ENCODE data around the gene SLC9A8.

SLC9A8 gene

GRCh38 chr20:49818816-49819215 is 6.2 kb downstream of the SLC9A8 start:
- H3K4me1 Mint-ChIP-seq (ENCODE audit: low read depth) = peaks cover 66% of the 10 kb centered on the region
- no peak for DNase-seq
- no peak overlapping the region for H3K4me3 Mint-ChIP-seq
- no peaks in the 10 kb centered on the region for H3K27me3 Mint-ChIP-seq
- H3K27ac Mint-ChIP-seq = no peak overlapping the region
- peaks cover 90% of the 10 kb centered on the region for H3K36me3 Mint-ChIP-seq (ENCODE audit: low read depth)
- H3K9me3 Mint-ChIP-seq = no peaks in the 10 kb centered on the region

GRCh38 chr20:49819702-49820101 is 7.1 kb downstream of the SLC9A8 start:
- Mint-ChIP-seq H3K27me3 (no peaks in the 10 kb centered on the region), H3K4me3 (no peak overlapping the region), H3K27ac (no peak overlapping the region), H3K9me3 (no peaks in the 10 kb centered on the region), H3K36me3 (ENCODE audit: low read depth) (peaks cover 90% of the 10 kb centered on the region), H3K4me1 (ENCODE audit: low read depth) (peaks cover 65% of the 10 kb centered on the region)
- no peak for DNase-seq

GRCh38 chr20:49821381-49821780 is 8.8 kb downstream of the SLC9A8 start:
- no peak overlapping the region for H3K4me3 Mint-ChIP-seq
- peaks cover 65% of the 10 kb centered on the region for H3K4me1 Mint-ChIP-seq (ENCODE audit: low read depth)
- H3K27me3 Mint-ChIP-seq = no peaks in the 10 kb centered on the region
- H3K36me3 Mint-ChIP-seq (ENCODE audit: low read depth) = peaks cover 90% of the 10 kb centered on the region
- H3K27ac Mint-ChIP-seq = no peak overlapping the region
- H3K9me3 Mint-ChIP-seq = no peaks in the 10 kb centered on the region
- no peak for DNase-seq

- Mint-ChIP-seq H3K27ac (peak overlapping the region; percentile 23), H3K4me3 (no peak overlapping the region), H3K9me3 (no peaks in the 10 kb centered on the region), H3K36me3 (ENCODE audit: low read depth) (peaks cover 88% of the 10 kb centered on the region), H3K27me3 (no peaks in the 10 kb centered on the region), H3K4me1 (ENCODE audit: low read depth) (peaks cover 65% of the 10 kb centered on the region)
- DNase-seq = no peak
These were observed 9.3 kb downstream of the SLC9A8 start for GRCh38 chr20:49821870-49822331.

DNA sequence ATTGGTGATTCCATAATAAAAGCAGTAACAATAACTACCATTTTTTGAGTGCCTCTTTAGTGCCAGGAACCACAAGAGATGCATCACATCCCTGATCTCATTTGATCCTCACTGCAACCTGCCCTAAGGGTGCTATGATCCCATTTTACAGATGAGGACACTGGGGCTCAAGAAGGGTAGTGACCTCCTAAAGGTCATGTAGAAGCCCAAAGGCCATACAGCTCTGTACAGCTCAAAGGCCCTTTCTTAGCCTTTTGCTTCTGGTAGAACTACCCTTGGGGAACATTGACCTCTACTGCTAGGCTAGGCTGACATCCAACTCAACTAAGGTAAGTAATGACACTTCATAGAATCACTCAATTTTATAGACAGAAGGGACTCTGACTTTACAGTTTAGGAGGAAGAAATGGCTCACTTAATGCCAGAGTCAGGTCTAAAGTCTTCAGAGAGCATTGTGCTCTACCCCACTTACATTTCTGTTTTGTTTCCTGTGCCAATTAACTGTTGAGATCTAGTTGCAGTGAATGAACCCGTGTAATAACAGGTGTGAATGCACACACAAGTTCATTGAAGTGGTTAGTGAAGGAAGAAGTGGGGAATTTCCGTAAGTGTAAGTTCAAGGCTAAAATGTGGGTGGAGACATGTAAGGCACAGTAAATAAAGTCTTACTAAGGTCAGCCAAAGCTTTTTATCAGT is 10.7 kb downstream of the SLC9A8 start:
- H3K27me3 Mint-ChIP-seq = no peaks in the 10 kb centered on the region
- peak overlapping the region; percentile 80 for H3K27ac Mint-ChIP-seq
- H3K36me3 Mint-ChIP-seq (ENCODE audit: low read depth) = peaks cover 80% of the 10 kb centered on the region
- H3K9me3 Mint-ChIP-seq = no peaks in the 10 kb centered on the region
- peaks cover 58% of the 10 kb centered on the region for H3K4me1 Mint-ChIP-seq (ENCODE audit: low read depth)
- H3K4me3 Mint-ChIP-seq = no peak overlapping the region
- no peak for DNase-seq

- peak overlapping the region; percentile 80 for H3K27ac Mint-ChIP-seq
- no peaks in the 10 kb centered on the region for H3K9me3 Mint-ChIP-seq
- no peak for DNase-seq
- H3K4me1 Mint-ChIP-seq (ENCODE audit: low read depth) = peaks cover 52% of the 10 kb centered on the region
- H3K27me3 Mint-ChIP-seq = no peaks in the 10 kb centered on the region
- no peak overlapping the region for H3K4me3 Mint-ChIP-seq
- peaks cover 75% of the 10 kb centered on the region for H3K36me3 Mint-ChIP-seq (ENCODE audit: low read depth)
These were observed 11.6 kb downstream of the SLC9A8 start for GRCh38 chr20:49824206-49824605.

GRCh38 chr20:49825521-49826033 is 12.9 kb downstream of the SLC9A8 start:
- Mint-ChIP-seq H3K27me3 (no peaks in the 10 kb centered on the region), H3K4me1 (ENCODE audit: low read depth) (peaks cover 43% of the 10 kb centered on the region), H3K27ac (no peak overlapping the region), H3K9me3 (no peaks in the 10 kb centered on the region), H3K36me3 (ENCODE audit: low read depth) (peaks cover 77% of the 10 kb centered on the region), H3K4me3 (no peak overlapping the region)
- DNase-seq = no peak

GRCh38 chr20:49831022-49831769 is 18.6 kb downstream of the SLC9A8 start:
- Mint-ChIP-seq H3K27me3 (no peaks in the 10 kb centered on the region), H3K36me3 (ENCODE audit: low read depth) (peaks cover 70% of the 10 kb centered on the region), H3K4me3 (no peak overlapping the region), H3K27ac (peak overlapping the region; percentile 10), H3K9me3 (no peaks in the 10 kb centered on the region), H3K4me1 (ENCODE audit: low read depth) (no peaks in the 10 kb centered on the region)
- DNase-seq = no peak

GRCh38 chr20:49831770-49832631 is 19.4 kb downstream of the SLC9A8 start:
- Mint-ChIP-seq H3K27me3 (no peaks in the 10 kb centered on the region), H3K4me3 (no peak overlapping the region), H3K27ac (no peak overlapping the region), H3K36me3 (ENCODE audit: low read depth) (peaks cover 71% of the 10 kb centered on the region), H3K4me1 (ENCODE audit: low read depth) (no peaks in the 10 kb centered on the region), H3K9me3 (no peaks in the 10 kb centered on the region)
- no peak for DNase-seq

DNA sequence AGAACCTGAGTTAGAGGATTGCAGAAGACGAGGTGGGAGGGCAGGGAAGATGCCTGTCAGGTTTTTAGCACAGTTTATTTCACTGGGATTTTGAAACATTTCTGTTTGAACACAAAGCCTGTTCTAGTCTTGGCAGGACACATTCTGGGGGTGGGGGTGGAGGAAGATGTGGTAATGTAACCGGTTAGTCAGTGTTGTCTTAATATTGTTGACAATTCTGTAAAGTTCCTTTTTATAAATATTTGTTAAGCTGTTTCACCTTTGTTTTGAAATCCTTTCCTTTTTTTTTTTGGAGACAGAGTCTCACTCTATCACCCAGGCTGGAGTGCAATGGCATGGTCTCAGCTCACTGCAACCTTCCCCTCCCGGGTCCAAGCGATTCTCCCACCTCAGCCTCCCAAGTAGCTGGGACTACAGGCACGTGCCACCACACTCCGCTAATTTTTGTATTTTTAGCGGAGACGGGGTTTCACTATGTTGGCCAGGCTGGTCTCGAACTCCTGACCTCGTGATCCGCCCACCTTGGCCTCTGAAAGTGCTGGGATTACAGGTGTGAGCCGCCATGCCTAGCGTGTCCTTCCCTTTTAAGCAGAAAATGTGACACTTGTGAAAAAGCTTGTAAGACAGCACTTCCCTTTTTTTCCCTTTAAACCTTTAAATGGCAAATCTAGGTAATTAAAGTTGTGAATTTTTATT is 20.2 kb downstream of the SLC9A8 start:
- H3K4me3 Mint-ChIP-seq = no peak overlapping the region
- H3K36me3 Mint-ChIP-seq (ENCODE audit: low read depth) = peaks cover 70% of the 10 kb centered on the region
- no peak overlapping the region for H3K27ac Mint-ChIP-seq
- no peaks in the 10 kb centered on the region for H3K4me1 Mint-ChIP-seq (ENCODE audit: low read depth)
- DNase-seq = no peak
- H3K9me3 Mint-ChIP-seq = no peaks in the 10 kb centered on the region
- no peaks in the 10 kb centered on the region for H3K27me3 Mint-ChIP-seq

DNA sequence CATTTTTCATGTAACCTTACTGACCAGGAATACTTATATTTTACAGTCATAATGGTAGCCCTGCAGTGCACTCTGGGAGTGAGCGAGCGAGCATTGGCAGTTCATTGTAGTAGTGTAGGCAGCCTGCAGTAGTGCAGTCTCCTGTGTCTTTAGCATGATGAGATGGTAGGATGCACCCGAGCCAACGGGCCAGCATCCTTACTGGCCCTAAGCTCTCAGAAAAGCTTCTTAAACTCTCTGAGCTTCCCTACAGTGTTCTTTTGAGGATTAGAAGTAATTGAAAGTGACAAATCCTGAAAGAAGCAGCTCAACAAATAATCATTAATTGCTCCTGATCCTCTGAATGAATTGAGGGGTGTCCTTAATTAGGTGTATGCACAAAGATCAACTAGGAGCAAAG is 20.9 kb downstream of the SLC9A8 start:
- Mint-ChIP-seq H3K27ac (no peak overlapping the region), H3K27me3 (no peaks in the 10 kb centered on the region), H3K4me3 (no peak overlapping the region), H3K36me3 (ENCODE audit: low read depth) (peaks cover 70% of the 10 kb centered on the region), H3K4me1 (ENCODE audit: low read depth) (no peaks in the 10 kb centered on the region), H3K9me3 (no peaks in the 10 kb centered on the region)
- DNase-seq = no peak

GRCh38 chr20:49835031-49835430 is 22.4 kb downstream of the SLC9A8 start:
- Mint-ChIP-seq H3K9me3 (no peaks in the 10 kb centered on the region), H3K36me3 (ENCODE audit: low read depth) (peaks cover 69% of the 10 kb centered on the region), H3K4me1 (ENCODE audit: low read depth) (no peaks in the 10 kb centered on the region), H3K27me3 (no peaks in the 10 kb centered on the region), H3K27ac (no peak overlapping the region), H3K4me3 (no peak overlapping the region)
- no peak for DNase-seq

GRCh38 chr20:49838546-49838945 is 25.9 kb downstream of the SLC9A8 start:
- H3K27ac Mint-ChIP-seq = no peak overlapping the region
- no peaks in the 10 kb centered on the region for H3K27me3 Mint-ChIP-seq
- no peak for DNase-seq
- no peaks in the 10 kb centered on the region for H3K9me3 Mint-ChIP-seq
- no peaks in the 10 kb centered on the region for H3K4me1 Mint-ChIP-seq (ENCODE audit: low read depth)
- peaks cover 60% of the 10 kb centered on the region for H3K36me3 Mint-ChIP-seq (ENCODE audit: low read depth)
- H3K4me3 Mint-ChIP-seq = no peak overlapping the region

GRCh38 chr20:49843139-49843538 is 30.5 kb downstream of the SLC9A8 start:
- Mint-ChIP-seq H3K4me1 (ENCODE audit: low read depth) (no peaks in the 10 kb centered on the region), H3K36me3 (ENCODE audit: low read depth) (peaks cover 46% of the 10 kb centered on the region), H3K27ac (no peak overlapping the region)

More at GRCh38 chr20:49843139-49843538, 30.5 kb downstream of the SLC9A8 start:
- Mint-ChIP-seq H3K27me3 (no peaks in the 10 kb centered on the region), H3K4me3 (no peak overlapping the region), H3K9me3 (no peaks in the 10 kb centered on the region)
- no peak for DNase-seq

Measured in activated T-cell treated with anti-CD3 and anti-CD28 coated beads, Interleukin-2, amount 50 U/mL, for 24 hours (primary cell).